Fibroblast of mammary gland (primary cell): ENCODE data around the gene ZNF45.
"Not testable (repeated sequence)": the region's sequence is repeated elsewhere in the genome, so short reads cannot be mapped to it uniquely, and the experiment has no call there.

Experiments used
- DNase-seq: peaks from one replicate; pipeline ENCODE4 v3.0.0-alpha.2; 2010; ENCODE audit warnings: low read depth
- H3K4me3 ChIP-seq: 2 replicates; pipeline ENCODE4 v1.5.1; 2011; ENCODE audit warnings: low read depth, mild to moderate bottlenecking, low read length, moderate library complexity; ENCODE audit not compliant: control insufficient read depth
- CTCF ChIP-seq: conservative IDR thresholded peaks from 2 replicates; pipeline ENCODE4 v1.5.1; 2011; ENCODE audit warnings: low read depth, low read length, inconsistent platforms; ENCODE audit not compliant: control insufficient read depth, insufficient read depth

The ZNF45 gene

GRCh38 chr19:43960411-43960810, 25.3 kb upstream of the ZNF45 start:
- no peak overlapping the region for H3K4me3 ChIP-seq
- DNase-seq = no peak
- TF ChIP-seq CTCF = no peak

GRCh38 chr19:43957891-43958290, 22.8 kb upstream of the ZNF45 start:
- DNase-seq = peak; percentile 93
- no peak for TF ChIP-seq CTCF
- H3K4me3 ChIP-seq = no peak overlapping the region

GRCh38 chr19:43956827-43957226, 21.7 kb upstream of the ZNF45 start:
- no peak for TF ChIP-seq CTCF
- DNase-seq = no peak
- H3K4me3 ChIP-seq = no peak overlapping the region

- peak; percentile 99 for DNase-seq
- H3K4me3 ChIP-seq = peak within 1 kb of the TSS; percentile 96
- peak; percentile 45 for TF ChIP-seq CTCF
Observed at GRCh38 chr19:43950834-43951645, 16.0 kb upstream of the ZNF45 start, which contains the start of gene ZNF221. TSS of gene ZNF221 (plus strand) at chr19:43951228. CDS start at chr19:43962727, 11,499 bp downstream.

- not testable (repeated sequence) for H3K4me3 ChIP-seq, DNase-seq
Observed at GRCh38 chr19:43949803-43950202, 14.7 kb upstream of the ZNF45 start.

GRCh38 chr19:43947412-43947811, 12.3 kb upstream of the ZNF45 start:
- DNase-seq, H3K4me3 ChIP-seq: not testable (repeated sequence)

GRCh38 chr19:43941209-43941608, 6.1 kb upstream of the ZNF45 start:
- H3K4me3 ChIP-seq = no peak overlapping the region
- no peak for DNase-seq
- TF ChIP-seq CTCF = no peak

- no peak for TF ChIP-seq CTCF
- no peak overlapping the region for H3K4me3 ChIP-seq
- no peak for DNase-seq
Observed at GRCh38 chr19:43940719-43941118, 5.6 kb upstream of the ZNF45 start.
